ENCODE results near the gene CDNF.
"Not testable (repeated sequence)": the region's sequence is repeated elsewhere in the genome, so short reads cannot be mapped to it uniquely, and the experiment has no call there.

CDNF gene

DNA sequence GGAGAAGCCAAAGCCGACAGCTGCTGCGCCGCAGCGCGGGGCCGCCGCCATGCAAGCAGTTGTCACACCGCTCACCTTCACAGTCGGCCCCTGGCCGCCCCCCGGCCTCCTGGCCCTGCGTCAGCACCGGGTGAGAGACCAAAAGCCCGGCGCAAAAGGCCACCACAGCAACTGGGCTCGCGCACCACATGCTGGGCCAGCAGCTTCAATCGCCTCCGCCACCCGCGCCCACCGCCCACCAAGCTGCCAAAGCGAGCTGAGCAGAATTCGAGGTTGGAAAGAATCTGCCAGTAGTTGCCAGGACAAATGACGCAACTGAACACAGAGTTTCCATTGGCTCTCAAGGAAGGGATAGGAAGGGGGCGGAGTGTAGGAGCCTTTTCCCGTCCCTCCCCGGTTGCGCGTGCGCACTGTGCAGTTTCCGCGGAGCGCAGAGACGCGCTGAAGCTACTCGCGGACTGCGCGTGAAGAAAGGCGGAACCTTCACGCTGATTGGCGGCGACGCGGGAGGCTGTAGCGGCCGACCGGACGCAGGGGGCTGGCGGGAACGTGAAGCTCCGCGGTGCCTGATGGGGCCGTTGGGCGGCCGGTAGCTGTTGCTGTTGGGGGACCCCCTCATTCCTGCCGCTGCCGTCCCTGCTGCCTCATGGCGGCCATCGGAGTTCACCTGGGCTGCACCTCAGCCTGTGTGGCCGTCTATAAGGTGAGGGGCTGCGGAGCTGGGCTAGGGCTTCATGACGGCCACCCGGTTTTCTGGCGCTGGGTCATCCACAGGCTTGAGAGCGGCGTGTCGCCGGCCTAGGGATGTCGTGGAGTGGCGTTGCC, at the start of gene CDNF, which contains the start of the genes HSPA14 and MSANTD7:
TSS of gene CDNF (minus strand) at position 281 of the 825 bp plus-strand sequence. CDS start at position 190, 91 bp downstream.
TSS of gene HSPA14 (plus strand) at position 550 of the 825 bp plus-strand sequence. CDS start at position 647, 97 bp downstream.
TSS of gene MSANTD7 (plus strand) at position 550 of the 825 bp plus-strand sequence. CDS start 3,979 bp downstream, outside the sequence.
- H3K9ac ChIP-seq (ENCODE audit: low read length): peak within 1 kb of the TSS; percentile 98
- H3K4me3 ChIP-seq (ENCODE audit: low read length): peak within 1 kb of the TSS; percentile 97
- peak; percentile 100 for DNase-seq (ENCODE audit: low read depth)

DNA sequence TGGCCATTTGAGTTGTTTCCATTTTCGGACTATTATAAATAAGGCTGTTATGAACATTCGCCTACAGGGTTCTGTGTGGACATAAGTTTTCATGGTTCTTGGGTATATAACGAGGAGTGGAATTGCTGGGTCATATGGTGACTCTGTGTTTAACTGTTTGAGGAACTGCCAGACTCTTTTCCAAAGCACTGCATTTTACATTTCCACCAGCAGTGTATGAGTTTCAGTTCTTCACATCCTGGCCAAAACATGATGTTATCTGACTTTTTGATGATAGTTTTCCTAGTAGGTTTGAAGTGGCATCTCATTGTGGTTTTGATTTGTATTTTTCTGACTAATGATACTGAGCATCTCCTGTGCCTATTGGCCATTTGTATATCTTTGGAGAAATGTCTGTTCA, 46.2 kb upstream of the CDNF start:
- H3K36me3 ChIP-seq (ENCODE audit: control insufficient read depth, insufficient read depth, low read length, severe bottlenecking): no peaks in the 10 kb centered on the region
- no peak for DNase-seq (ENCODE audit: low read depth)
- H3K9me3 ChIP-seq (ENCODE audit: control insufficient read depth, low read length): no peaks in the 10 kb centered on the region
- no peak overlapping the region for H3K9ac ChIP-seq (ENCODE audit: low read length)
- H3K27me3 ChIP-seq (replicated peaks; ENCODE audit: control insufficient read depth, insufficient read depth, low read length): no peaks in the 10 kb centered on the region
- peaks cover 8% of the 10 kb centered on the region for H3K4me1 ChIP-seq (ENCODE audit: control insufficient read depth, insufficient read depth, low read length)
- no peak overlapping the region for H3K4me3 ChIP-seq (ENCODE audit: low read length)

More for the DNA sequence above, at the start of gene CDNF, which contains the start of the genes HSPA14 and MSANTD7:
- Histone ChIP-seq H3K36me3 (ENCODE audit: control insufficient read depth, insufficient read depth, low read length, severe bottlenecking) (peaks cover 31% of the 10 kb centered on the region), H3K27me3 (replicated peaks; ENCODE audit: control insufficient read depth, insufficient read depth, low read length) (no peaks in the 10 kb centered on the region), H3K4me1 (ENCODE audit: control insufficient read depth, insufficient read depth, low read length) (peaks cover 13% of the 10 kb centered on the region), H3K9me3 (ENCODE audit: control insufficient read depth, low read length) (no peaks in the 10 kb centered on the region)

DNA sequence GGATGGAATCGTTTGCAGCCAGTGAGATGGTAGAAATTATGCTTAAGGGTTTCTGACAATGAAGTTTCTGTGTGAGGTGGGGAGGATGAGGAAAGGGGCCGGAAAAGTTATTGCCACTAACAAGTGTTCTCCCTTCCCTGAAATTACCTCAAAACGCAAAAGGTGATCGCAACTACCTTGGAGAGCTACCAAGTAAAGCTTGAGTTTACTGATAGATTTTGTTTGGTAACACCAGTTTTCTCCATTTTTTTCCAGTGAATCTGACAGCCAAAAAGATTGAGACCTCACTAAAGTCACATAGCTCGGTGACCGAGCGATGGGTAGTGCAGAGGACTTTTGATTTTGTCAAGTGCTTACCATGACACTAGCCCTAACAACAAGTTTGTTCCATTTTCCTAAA, 42.4 kb upstream of the CDNF start:
- H3K36me3 ChIP-seq (ENCODE audit: control insufficient read depth, insufficient read depth, low read length, severe bottlenecking): no peaks in the 10 kb centered on the region
- peaks cover 23% of the 10 kb centered on the region for H3K4me1 ChIP-seq (ENCODE audit: control insufficient read depth, insufficient read depth, low read length)
- H3K9me3 ChIP-seq (ENCODE audit: control insufficient read depth, low read length): no peaks in the 10 kb centered on the region
- DNase-seq (ENCODE audit: low read depth): no peak
- H3K27me3 ChIP-seq (replicated peaks; ENCODE audit: control insufficient read depth, insufficient read depth, low read length): no peaks in the 10 kb centered on the region
- H3K4me3 ChIP-seq (ENCODE audit: low read length): peak overlapping the region; percentile 98
- H3K9ac ChIP-seq (ENCODE audit: low read length): peak overlapping the region; percentile 99

DNA sequence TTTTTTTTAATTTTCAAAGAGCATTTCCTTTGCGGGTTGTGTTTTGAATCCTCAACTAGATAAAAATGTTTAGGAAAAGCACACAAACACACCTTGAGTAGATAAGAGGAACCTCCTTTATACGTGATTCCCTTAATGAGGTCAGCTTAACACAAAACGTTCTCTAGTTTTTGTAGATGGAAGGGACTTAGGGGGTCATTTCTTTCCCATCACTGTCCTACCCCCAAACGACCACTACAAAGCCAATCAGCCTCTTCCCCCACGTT, 42.0 kb upstream of the CDNF start:
- Histone ChIP-seq H3K36me3 (ENCODE audit: control insufficient read depth, insufficient read depth, low read length, severe bottlenecking) (no peaks in the 10 kb centered on the region), H3K9ac (ENCODE audit: low read length) (peak overlapping the region; percentile 99), H3K27me3 (replicated peaks; ENCODE audit: control insufficient read depth, insufficient read depth, low read length) (no peaks in the 10 kb centered on the region), H3K4me3 (ENCODE audit: low read length) (peak overlapping the region; percentile 98), H3K9me3 (ENCODE audit: control insufficient read depth, low read length) (no peaks in the 10 kb centered on the region), H3K4me1 (ENCODE audit: control insufficient read depth, insufficient read depth, low read length) (peaks cover 26% of the 10 kb centered on the region)
- no peak for DNase-seq (ENCODE audit: low read depth)

DNA sequence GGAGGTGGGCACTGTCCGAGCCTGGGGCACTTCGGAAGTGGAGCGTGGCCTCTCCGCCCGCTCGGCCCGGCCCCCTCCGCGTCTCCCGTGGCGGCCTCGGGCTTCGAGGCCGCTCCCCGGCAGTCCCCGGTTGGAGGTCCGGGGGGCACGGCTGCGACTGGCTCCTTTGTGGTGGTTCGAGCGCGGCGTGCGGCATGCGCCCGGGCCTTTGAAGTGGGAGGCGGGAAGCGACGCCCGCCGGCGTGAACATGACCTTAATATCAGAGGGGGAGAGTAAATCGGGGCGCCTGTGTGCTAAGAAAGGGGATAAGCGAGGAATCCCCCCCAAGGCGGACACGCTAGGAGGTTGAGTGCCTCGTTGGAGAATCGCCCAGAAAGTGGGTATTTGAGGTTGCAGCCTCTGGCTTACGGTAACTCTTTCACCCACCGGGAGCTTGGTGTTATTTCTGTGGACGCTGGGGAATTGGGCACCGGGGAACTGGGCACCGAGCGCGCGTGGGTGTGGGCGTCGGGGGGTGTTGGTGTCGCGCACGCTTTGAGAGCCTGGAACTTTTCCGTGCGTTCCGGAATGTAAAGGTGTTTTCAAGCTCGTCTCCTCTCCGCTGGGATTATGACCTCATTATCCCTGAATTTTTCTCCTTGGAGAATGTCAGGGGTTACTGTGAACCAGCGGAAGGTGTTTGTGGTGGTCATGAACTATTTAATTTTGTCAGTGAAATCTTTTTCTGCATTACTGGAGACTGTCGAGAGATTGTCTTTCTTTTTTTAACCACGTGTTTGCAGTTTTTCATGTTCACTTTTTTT, 41.5 kb upstream of the CDNF start:
- H3K4me1 ChIP-seq (ENCODE audit: control insufficient read depth, insufficient read depth, low read length): peaks cover 31% of the 10 kb centered on the region
- no peaks in the 10 kb centered on the region for H3K27me3 ChIP-seq (replicated peaks; ENCODE audit: control insufficient read depth, insufficient read depth, low read length)
- no peaks in the 10 kb centered on the region for H3K9me3 ChIP-seq (ENCODE audit: control insufficient read depth, low read length)
- DNase-seq (ENCODE audit: low read depth): peak; percentile 69
- peak overlapping the region; percentile 99 for H3K9ac ChIP-seq (ENCODE audit: low read length)
- H3K4me3 ChIP-seq (ENCODE audit: low read length): peak overlapping the region; percentile 98
- H3K36me3 ChIP-seq (ENCODE audit: control insufficient read depth, insufficient read depth, low read length, severe bottlenecking): no peaks in the 10 kb centered on the region

DNA sequence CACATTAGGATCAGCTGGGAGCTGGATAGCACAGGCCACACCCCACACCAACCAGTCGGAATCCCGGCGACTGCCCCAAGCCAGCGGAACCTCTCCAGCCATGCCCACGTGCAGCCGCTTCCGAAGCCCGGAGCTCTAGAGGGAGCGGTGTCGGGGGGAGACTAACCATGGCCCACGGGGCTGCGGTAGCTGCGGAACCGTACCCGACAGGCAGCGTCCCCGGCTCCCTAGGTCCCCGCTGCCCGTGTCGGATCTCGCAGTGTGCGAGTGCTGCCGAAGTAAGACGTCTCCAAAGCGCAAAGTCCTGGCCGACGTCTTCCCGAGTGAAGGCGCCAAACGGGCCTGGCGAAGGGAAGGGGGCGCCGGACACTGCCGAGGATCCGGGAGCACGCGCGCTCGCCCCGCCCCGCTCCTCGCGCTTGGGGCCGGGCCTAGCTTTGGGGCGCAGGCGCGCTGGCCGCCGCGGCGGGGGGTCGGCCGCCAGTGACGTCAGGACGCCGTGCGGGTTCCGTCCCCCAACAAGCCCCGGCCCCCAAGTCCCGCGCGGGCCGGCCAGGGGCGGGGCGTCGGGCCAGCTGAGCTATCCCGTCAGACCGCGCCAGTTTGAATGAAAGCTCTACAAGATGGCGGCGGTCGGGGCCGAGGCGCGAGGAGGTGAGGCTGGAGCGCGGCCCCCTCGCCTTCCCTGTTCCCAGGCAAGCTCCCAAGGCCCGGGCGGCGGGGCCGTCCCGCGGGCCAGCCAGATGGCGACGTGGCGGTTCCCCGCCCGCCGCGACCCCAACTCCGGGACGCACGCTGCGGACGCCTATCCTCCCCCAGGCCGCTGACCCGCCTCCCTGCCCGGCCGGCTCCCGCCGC, 40.7 kb upstream of the CDNF start, which contains the start of gene SUV39H2:
TSS of gene SUV39H2 (plus strand) at position 601 of the 858 bp plus-strand sequence. CDS start at position 624, 23 bp downstream.
- Histone ChIP-seq H3K9ac (ENCODE audit: low read length) (peak within 1 kb of the TSS; percentile 99), H3K27me3 (replicated peaks; ENCODE audit: control insufficient read depth, insufficient read depth, low read length) (no peaks in the 10 kb centered on the region), H3K4me1 (ENCODE audit: control insufficient read depth, insufficient read depth, low read length) (peaks cover 33% of the 10 kb centered on the region), H3K4me3 (ENCODE audit: low read length) (peak within 1 kb of the TSS; percentile 98), H3K9me3 (ENCODE audit: control insufficient read depth, low read length) (no peaks in the 10 kb centered on the region), H3K36me3 (ENCODE audit: control insufficient read depth, insufficient read depth, low read length, severe bottlenecking) (no peaks in the 10 kb centered on the region)
- peak; percentile 98 for DNase-seq (ENCODE audit: low read depth)

DNA sequence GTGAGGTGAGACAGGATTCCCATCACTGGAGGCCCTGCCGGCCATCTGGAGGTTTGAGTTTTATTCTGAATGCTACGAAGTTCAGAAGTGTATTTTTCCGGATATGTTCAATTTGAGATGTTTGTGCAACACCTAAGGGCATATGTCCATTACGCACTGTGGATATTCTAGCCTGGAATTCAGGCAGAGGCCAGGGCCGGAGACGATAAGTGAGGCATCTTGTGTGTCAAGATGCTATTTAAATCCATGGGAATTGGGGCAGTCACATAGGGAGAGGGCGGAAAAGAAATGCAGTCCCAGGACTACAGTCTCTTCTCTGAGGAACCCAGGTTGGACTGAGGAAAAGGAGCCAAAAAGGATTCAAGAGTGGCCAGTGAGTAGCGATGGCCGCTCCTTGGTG, 38.9 kb upstream of the CDNF start:
- no peak for DNase-seq (ENCODE audit: low read depth)
- Histone ChIP-seq H3K9me3 (ENCODE audit: control insufficient read depth, low read length) (no peaks in the 10 kb centered on the region), H3K4me1 (ENCODE audit: control insufficient read depth, insufficient read depth, low read length) (peaks cover 41% of the 10 kb centered on the region), H3K27me3 (replicated peaks; ENCODE audit: control insufficient read depth, insufficient read depth, low read length) (no peaks in the 10 kb centered on the region), H3K4me3 (ENCODE audit: low read length) (peak overlapping the region; percentile 98), H3K36me3 (ENCODE audit: control insufficient read depth, insufficient read depth, low read length, severe bottlenecking) (peaks cover 3% of the 10 kb centered on the region), H3K9ac (ENCODE audit: low read length) (peak overlapping the region; percentile 99)

DNA sequence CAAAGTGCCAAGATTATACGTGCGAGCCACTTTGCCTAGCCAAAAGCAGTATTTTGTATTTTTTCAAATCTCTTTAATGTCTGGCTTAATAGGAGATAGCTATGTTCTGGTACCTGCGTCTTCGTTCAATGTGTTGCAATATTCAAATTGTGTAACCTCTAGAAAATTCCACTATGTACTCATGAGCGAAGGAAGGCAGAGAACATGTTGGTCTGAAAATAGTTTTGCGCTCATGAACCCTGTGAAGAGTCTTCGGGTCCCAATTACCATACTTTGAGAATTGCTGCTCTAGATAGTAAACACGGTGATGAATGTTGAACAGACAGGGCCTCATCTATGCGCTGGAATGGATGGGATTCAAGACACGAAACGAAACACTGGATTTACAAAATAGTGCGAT, 38.1 kb upstream of the CDNF start:
- Histone ChIP-seq H3K27me3 (replicated peaks; ENCODE audit: control insufficient read depth, insufficient read depth, low read length) (no peaks in the 10 kb centered on the region), H3K4me1 (ENCODE audit: control insufficient read depth, insufficient read depth, low read length) (peaks cover 41% of the 10 kb centered on the region), H3K4me3 (ENCODE audit: low read length) (no peak overlapping the region), H3K9ac (ENCODE audit: low read length) (no peak overlapping the region), H3K36me3 (ENCODE audit: control insufficient read depth, insufficient read depth, low read length, severe bottlenecking) (peaks cover 11% of the 10 kb centered on the region), H3K9me3 (ENCODE audit: control insufficient read depth, low read length) (no peaks in the 10 kb centered on the region)
- DNase-seq (ENCODE audit: low read depth): no peak

DNA sequence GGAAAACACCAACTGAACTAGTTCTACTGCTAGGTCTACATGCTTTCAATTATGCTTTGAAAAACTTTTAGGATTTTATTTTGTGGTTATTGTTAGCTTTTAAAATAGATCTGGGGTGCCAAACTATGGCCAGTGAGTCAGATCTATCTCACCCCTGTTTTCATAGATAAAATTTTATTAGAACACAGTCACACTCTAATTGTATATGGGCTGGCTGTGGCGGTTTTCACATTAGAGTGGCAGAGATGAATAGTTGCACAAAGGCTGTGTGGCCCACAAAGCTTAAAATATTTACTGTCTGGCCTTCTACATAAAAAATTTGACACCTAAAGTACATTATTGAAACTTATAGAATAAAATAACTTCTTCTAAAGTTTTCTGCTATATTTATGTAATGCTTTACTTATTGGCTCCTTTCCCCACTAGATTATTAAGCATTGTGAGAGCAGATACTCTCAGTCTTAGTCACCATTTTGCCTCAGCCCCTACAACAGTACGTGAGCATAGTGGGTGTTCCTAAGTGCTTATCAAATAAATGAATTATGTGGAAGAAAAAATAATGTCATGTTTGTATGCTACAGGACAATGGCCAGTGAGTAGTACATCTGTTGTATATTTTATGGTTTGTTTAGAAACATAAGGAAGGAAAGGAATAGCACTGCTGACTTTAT, 35.4 kb upstream of the CDNF start:
- H3K36me3 ChIP-seq (ENCODE audit: control insufficient read depth, insufficient read depth, low read length, severe bottlenecking): peaks cover 32% of the 10 kb centered on the region
- peaks cover 33% of the 10 kb centered on the region for H3K4me1 ChIP-seq (ENCODE audit: control insufficient read depth, insufficient read depth, low read length)
- DNase-seq (ENCODE audit: low read depth): peak; percentile 18
- no peak overlapping the region for H3K4me3 ChIP-seq (ENCODE audit: low read length)
- no peaks in the 10 kb centered on the region for H3K9me3 ChIP-seq (ENCODE audit: control insufficient read depth, low read length)
- no peak overlapping the region for H3K9ac ChIP-seq (ENCODE audit: low read length)
- no peaks in the 10 kb centered on the region for H3K27me3 ChIP-seq (replicated peaks; ENCODE audit: control insufficient read depth, insufficient read depth, low read length)

DNA sequence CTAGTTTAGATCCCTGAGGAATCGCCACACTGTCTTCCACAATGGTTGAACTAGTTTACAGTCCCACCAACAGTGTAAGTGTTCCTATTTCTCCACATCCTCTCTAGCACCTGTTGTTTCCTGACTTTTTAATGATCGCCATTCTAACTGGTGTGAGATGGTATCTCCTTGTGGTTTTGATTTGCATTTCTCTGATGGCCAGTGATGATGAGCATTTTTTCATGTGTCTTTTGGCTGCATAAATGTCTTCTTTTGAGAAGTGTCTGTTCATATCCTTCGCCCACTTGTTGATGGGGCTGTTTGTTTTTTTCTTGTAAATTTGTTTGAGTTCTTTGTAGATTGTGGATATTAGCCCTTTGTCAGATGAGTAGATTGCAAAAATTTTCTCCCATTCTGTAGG, 27.0 kb upstream of the CDNF start:
- H3K9me3 ChIP-seq (ENCODE audit: control insufficient read depth, low read length); DNase-seq (ENCODE audit: low read depth); H3K27me3 ChIP-seq (replicated peaks; ENCODE audit: control insufficient read depth, insufficient read depth, low read length); H3K4me3 ChIP-seq (ENCODE audit: low read length); H3K4me1 ChIP-seq (ENCODE audit: control insufficient read depth, insufficient read depth, low read length); H3K9ac ChIP-seq (ENCODE audit: low read length): not testable (repeated sequence)
- peaks cover 38% of the 10 kb centered on the region for H3K36me3 ChIP-seq (ENCODE audit: control insufficient read depth, insufficient read depth, low read length, severe bottlenecking)

Measured in adipocyte (in vitro differentiated cells).